Measurements from ENCODE around the gene PSENEN. TPM values are rescaled to one million over a fixed set of nuclear protein-coding genes. Genes with fewer than 3 reads are reported as not detected.

PSENEN gene, protein sequence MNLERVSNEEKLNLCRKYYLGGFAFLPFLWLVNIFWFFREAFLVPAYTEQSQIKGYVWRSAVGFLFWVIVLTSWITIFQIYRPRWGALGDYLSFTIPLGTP
- 31.0 TPM for polyA plus RNA-seq (2012; ENCODE audit: low read depth, missing spikeins)

- no peak; the same call in 1 of the 2 replicates for TF ChIP-seq POU2F2 (IDR thresholded peaks at IDR 0.05; ENCODE audit: low read depth, low read length)
- no peak for TF ChIP-seq PAX5 (IDR thresholded peaks at IDR 0.05; ENCODE audit: insufficient read depth, low read length, severe bottlenecking)
- peak; percentile 2; the same call in 1 of the 2 replicates for TF ChIP-seq TAF1 (IDR thresholded peaks at IDR 0.05; ENCODE audit: low read depth, low read length)
- TF ChIP-seq POLR2AphosphoS5 (IDR thresholded peaks at IDR 0.05; ENCODE audit: low read depth, low read length), result no peak; the same call in 1 of the 2 replicates
- TF ChIP-seq SPI1 (IDR thresholded peaks at IDR 0.05; ENCODE audit: low read depth, low read length), result peak; percentile 69
- TF ChIP-seq POLR2A (IDR thresholded peaks at IDR 0.05; ENCODE audit: low read depth, low read length), result no peak; the same call in 1 of the 2 replicates
- FAIRE-seq (peak; percentile 94), DNase-seq (ENCODE audit: insufficient read length, low spot score) (peak; percentile 74)
Measured at GRCh38 chr19:35745328-35746086, at the start of gene PSENEN, which contains the start of gene U2AF1L4. TSS of gene PSENEN (plus strand) at chr19:35745651. CDS start at chr19:35745931, 280 bp downstream. TSS of gene U2AF1L4 (minus strand) at chr19:35745418. CDS start at chr19:35745391, 27 bp downstream.

DNA sequence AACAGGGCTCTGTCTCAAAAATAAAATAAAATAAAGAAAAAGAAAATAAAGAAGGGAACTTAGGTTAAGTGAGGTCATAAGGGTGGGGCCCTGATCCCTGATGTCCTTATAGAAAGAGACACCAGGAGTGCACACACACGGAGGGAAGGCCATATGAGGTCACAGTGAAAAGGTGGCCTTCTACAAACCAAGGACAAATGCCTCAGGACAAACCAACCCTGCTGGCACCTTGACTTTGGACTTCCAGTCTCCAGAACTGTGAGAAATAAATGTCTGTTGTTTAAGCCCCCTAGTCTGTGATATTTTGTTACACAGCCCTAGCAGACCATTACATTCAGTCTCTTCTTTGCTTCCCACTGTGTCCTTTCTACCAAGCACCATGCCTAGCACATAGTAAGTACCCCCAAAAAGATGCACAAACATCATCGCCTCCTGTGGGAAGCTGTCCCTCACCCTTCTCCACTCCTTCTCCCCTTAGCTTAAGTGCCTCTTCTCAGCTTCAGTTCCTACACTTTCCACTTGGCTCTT is 49.5 kb upstream of the PSENEN start:
- TF ChIP-seq POLR2AphosphoS5 (IDR thresholded peaks at IDR 0.05; ENCODE audit: low read depth, low read length) (no peak), SPI1 (IDR thresholded peaks at IDR 0.05; ENCODE audit: low read depth, low read length) (no peak), PAX5 (IDR thresholded peaks at IDR 0.05; ENCODE audit: insufficient read depth, low read length, severe bottlenecking) (no peak), TAF1 (IDR thresholded peaks at IDR 0.05; ENCODE audit: low read depth, low read length) (no peak), POU2F2 (IDR thresholded peaks at IDR 0.05; ENCODE audit: low read depth, low read length) (no peak), POLR2A (IDR thresholded peaks at IDR 0.05; ENCODE audit: low read depth, low read length) (no peak)
- no peak for FAIRE-seq
- no peak for DNase-seq (ENCODE audit: insufficient read length, low spot score)

DNA sequence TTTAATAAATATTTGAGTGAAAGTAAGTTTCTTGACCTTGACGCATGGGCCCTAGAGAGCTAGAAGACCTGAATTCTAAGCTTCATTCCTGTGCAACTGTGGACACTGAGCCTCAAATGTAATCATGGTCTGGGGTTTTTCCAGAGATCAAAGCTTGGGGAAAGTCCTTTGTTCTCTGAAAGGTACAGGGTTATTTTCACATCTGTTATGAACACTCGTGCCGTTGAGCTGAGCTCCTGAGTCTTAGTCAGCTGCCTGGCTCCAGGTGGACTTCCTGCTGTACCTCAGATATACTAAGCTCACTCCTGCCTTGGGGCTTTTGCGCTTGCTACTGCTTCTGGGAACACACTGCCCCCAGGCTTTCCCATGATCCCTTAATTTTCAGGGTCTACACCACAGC is 48.6 kb upstream of the PSENEN start:
- 0 out of 2 replicates have a peak, but pooled peaks have one; percentile 7 for TF ChIP-seq SPI1 (IDR thresholded peaks at IDR 0.05; ENCODE audit: low read depth, low read length)
- TF ChIP-seq POLR2AphosphoS5 (IDR thresholded peaks at IDR 0.05; ENCODE audit: low read depth, low read length), result no peak
- no peak for TF ChIP-seq PAX5 (IDR thresholded peaks at IDR 0.05; ENCODE audit: insufficient read depth, low read length, severe bottlenecking)
- no peak for TF ChIP-seq TAF1 (IDR thresholded peaks at IDR 0.05; ENCODE audit: low read depth, low read length)
- TF ChIP-seq POLR2A (IDR thresholded peaks at IDR 0.05; ENCODE audit: low read depth, low read length), result no peak
- peak; percentile 16 for FAIRE-seq
- DNase-seq (ENCODE audit: insufficient read length, low spot score), result no peak

DNA sequence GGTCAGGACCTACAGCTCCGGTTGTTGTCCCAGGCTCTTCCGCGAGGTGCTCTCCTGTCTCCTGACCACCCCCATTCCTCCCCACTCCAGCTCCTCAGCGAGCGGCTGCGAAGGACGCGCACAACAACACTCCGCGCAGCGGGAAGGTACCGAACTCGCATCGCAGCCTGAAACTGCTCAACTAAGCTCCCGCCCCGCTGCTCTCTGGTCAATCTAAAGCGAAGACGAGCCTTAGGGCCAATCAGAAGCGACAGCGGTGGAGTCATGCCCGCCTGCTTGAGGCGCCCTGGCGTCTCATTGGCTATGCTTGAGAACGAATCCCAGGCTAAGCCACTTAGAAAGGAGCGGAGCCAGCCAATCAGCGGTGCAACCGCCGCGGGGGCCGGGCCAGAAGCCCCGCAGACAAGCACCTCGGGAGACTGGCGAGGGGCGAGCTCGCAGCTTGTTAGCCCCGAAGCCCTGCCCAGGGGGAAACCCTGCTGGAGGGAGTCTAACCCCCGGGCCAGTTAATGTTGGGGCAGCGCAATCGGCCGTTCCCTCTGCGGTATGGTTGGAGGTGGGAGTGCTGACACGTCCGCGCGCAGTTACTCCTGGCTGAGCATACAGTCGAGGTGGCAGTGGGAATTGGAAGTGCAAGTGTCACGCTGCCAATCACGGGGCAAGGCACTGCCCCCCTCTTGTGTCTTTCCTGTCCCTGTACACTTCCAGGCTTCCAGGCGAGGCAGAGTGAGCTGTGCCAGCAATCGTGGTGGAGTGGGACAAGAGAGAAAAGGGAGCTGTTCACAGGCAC is 43.0 kb upstream of the PSENEN start:
- TF ChIP-seq POLR2AphosphoS5 (IDR thresholded peaks at IDR 0.05; ENCODE audit: low read depth, low read length), result peak; percentile 52; the same call in 1 of the 2 replicates
- no peak for TF ChIP-seq SPI1 (IDR thresholded peaks at IDR 0.05; ENCODE audit: low read depth, low read length)
- peak; percentile 61; the same call in 1 of the 2 replicates for TF ChIP-seq TAF1 (IDR thresholded peaks at IDR 0.05; ENCODE audit: low read depth, low read length)
- TF ChIP-seq POLR2A (IDR thresholded peaks at IDR 0.05; ENCODE audit: low read depth, low read length), result peak; percentile 64
- no peak for TF ChIP-seq PAX5 (IDR thresholded peaks at IDR 0.05; ENCODE audit: insufficient read depth, low read length, severe bottlenecking)
- TF ChIP-seq POU2F2 (IDR thresholded peaks at IDR 0.05; ENCODE audit: low read depth, low read length), result peak; percentile 21; the same call in 1 of the 2 replicates
- FAIRE-seq, result peak; percentile 99
- DNase-seq (ENCODE audit: insufficient read length, low spot score), result peak; percentile 91

- TF ChIP-seq POLR2A (IDR thresholded peaks at IDR 0.05; ENCODE audit: low read depth, low read length), result no peak
- TF ChIP-seq SPI1 (IDR thresholded peaks at IDR 0.05; ENCODE audit: low read depth, low read length), result no peak
- no peak for TF ChIP-seq PAX5 (IDR thresholded peaks at IDR 0.05; ENCODE audit: insufficient read depth, low read length, severe bottlenecking)
- TF ChIP-seq POLR2AphosphoS5 (IDR thresholded peaks at IDR 0.05; ENCODE audit: low read depth, low read length), result no peak
- TF ChIP-seq TAF1 (IDR thresholded peaks at IDR 0.05; ENCODE audit: low read depth, low read length), result no peak
- no peak for TF ChIP-seq POU2F2 (IDR thresholded peaks at IDR 0.05; ENCODE audit: low read depth, low read length)
- FAIRE-seq (no peak), DNase-seq (ENCODE audit: insufficient read length, low spot score) (no peak)
Measured at GRCh38 chr19:35703343-35703742, 42.1 kb upstream of the PSENEN start.

DNA sequence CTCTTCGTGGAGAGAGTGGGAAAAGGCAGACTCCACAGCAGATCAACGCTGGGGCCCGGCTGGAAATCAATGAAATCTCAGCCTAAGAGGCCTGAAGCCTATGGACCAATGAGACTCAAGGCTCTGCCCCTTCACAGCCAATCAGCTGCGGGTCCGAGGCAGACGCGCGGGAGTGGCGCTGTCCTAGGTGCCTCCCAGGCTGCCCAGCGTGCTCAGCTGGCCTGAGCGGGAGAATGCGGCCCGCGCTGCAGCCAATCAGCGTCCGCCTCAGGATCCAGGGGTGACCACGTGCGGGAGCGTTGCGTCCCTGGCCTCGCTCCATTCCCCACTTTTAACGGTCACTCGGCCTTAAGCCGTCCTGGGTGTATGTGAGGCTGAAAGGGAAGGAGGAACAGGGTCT is 41.2 kb upstream of the PSENEN start, which contains the start of gene ZBTB32:
Gene ZBTB32, plus strand, starts transcription at position 341 of the 400 bp plus-strand sequence. CDS start 10,069 bp downstream, outside the sequence.
- no peak for TF ChIP-seq POU2F2 (IDR thresholded peaks at IDR 0.05; ENCODE audit: low read depth, low read length)
- TF ChIP-seq SPI1 (IDR thresholded peaks at IDR 0.05; ENCODE audit: low read depth, low read length), result no peak
- TF ChIP-seq PAX5 (IDR thresholded peaks at IDR 0.05; ENCODE audit: insufficient read depth, low read length, severe bottlenecking), result no peak
- TF ChIP-seq POLR2A (IDR thresholded peaks at IDR 0.05; ENCODE audit: low read depth, low read length), result no peak
- TF ChIP-seq POLR2AphosphoS5 (IDR thresholded peaks at IDR 0.05; ENCODE audit: low read depth, low read length), result no peak
- no peak for TF ChIP-seq TAF1 (IDR thresholded peaks at IDR 0.05; ENCODE audit: low read depth, low read length)
- FAIRE-seq (no peak), DNase-seq (ENCODE audit: insufficient read length, low spot score) (no peak)

DNA sequence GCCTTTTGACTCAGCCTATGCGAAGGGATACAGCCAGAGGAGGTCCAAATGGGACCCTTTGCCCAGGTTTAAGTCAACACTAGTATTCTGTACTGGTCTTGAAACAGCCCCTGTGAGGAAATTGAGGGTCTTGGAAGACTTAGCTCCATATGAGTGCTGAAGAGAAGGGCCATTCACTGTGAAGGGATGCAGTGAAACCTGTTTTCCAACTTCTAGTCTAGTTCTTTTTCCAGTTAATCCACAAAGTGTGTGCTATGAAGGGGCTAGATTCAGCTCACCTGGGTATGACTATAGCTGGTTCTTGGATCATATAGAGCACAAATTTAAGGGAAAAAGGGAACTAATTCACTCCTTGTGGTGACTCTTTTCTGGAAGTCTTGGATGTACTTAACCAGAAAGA is 37.1 kb upstream of the PSENEN start:
- no peak for TF ChIP-seq POU2F2 (IDR thresholded peaks at IDR 0.05; ENCODE audit: low read depth, low read length)
- TF ChIP-seq PAX5 (IDR thresholded peaks at IDR 0.05; ENCODE audit: insufficient read depth, low read length, severe bottlenecking), result no peak
- no peak for TF ChIP-seq POLR2AphosphoS5 (IDR thresholded peaks at IDR 0.05; ENCODE audit: low read depth, low read length)
- TF ChIP-seq POLR2A (IDR thresholded peaks at IDR 0.05; ENCODE audit: low read depth, low read length), result no peak
- no peak for TF ChIP-seq SPI1 (IDR thresholded peaks at IDR 0.05; ENCODE audit: low read depth, low read length)
- TF ChIP-seq TAF1 (IDR thresholded peaks at IDR 0.05; ENCODE audit: low read depth, low read length), result no peak
- FAIRE-seq, result no peak
- DNase-seq (ENCODE audit: insufficient read length, low spot score), result no peak
